Liver (tissue), 9 donors: Measurements from ENCODE around the gene SLC24A3. TPM values are rescaled to one million over a fixed set of nuclear protein-coding genes. Genes with fewer than 3 reads are reported as not detected.

Experiments
- DNase-seq: peaks from one replicate; pipeline ENCODE4 v3.0.0-alpha.2; 2017; ENCODE audit warnings: low spot score
- H3K27ac ChIP-seq, 2 donors: one replicate each; pipeline ENCODE4 v1.7.0; 2013; ENCODE audit warnings: inconsistent platforms in 2 of 2, low read length in 2 of 2, control low read depth in 1 of 2, low read depth in 1 of 2, mild to moderate bottlenecking in 1 of 2
- H3K27me3 ChIP-seq, 4 donors: one replicate each; pipeline versions ENCODE4 v1.6.1 to v1.7.0; 2013; ENCODE audit warnings: low read length in 3 of 4, inconsistent platforms in 1 of 4, mild to moderate bottlenecking in 1 of 4, moderate library complexity in 1 of 4; ENCODE audit not compliant: control insufficient read depth in 4 of 4, insufficient read depth in 4 of 4
- H3K36me3 ChIP-seq, 4 donors: one replicate each; pipeline versions ENCODE4 v1.6.1 to v1.7.0; 2013; ENCODE audit warnings: low read length in 3 of 4, mild to moderate bottlenecking in 3 of 4, low read depth in 1 of 4, moderate library complexity in 1 of 4; ENCODE audit not compliant: control insufficient read depth in 4 of 4, insufficient read depth in 3 of 4
- H3K4me1 ChIP-seq, 4 donors: one replicate each; pipeline versions ENCODE4 v1.6.1 to v1.7.0; 2013; ENCODE audit warnings: low read length in 3 of 4, mild to moderate bottlenecking in 3 of 4, moderate library complexity in 1 of 4; ENCODE audit not compliant: control insufficient read depth in 4 of 4, insufficient read depth in 4 of 4
- H3K4me3 ChIP-seq, 3 donors: one replicate each; pipeline versions ENCODE4 v1.6.1 to v1.7.0; 2013; ENCODE audit warnings: low read length in 3 of 3, control low read depth in 1 of 3, low read depth in 1 of 3, mild to moderate bottlenecking in 1 of 3
- H3K9ac ChIP-seq, 2 donors: one replicate each; pipeline ENCODE4 v1.7.0; 2013; ENCODE audit warnings: low read length in 2 of 2, mild to moderate bottlenecking in 2 of 2, moderate library complexity in 2 of 2, control low read depth in 1 of 2, low read depth in 1 of 2
- H3K9me3 ChIP-seq, 4 donors: one replicate each; pipeline versions ENCODE4 v1.6.1 to v1.7.0; 2013; ENCODE audit warnings: low read length in 3 of 4; ENCODE audit not compliant: control insufficient read depth in 4 of 4
- CTCF ChIP-seq: fragments of 150-350 bp; IDR thresholded peaks from 2 replicates; pipeline ENCODE4 v1.5.1; 2017; ENCODE audit warnings: improper control_type of control experiment, low read depth, low read length; ENCODE audit not compliant: missing input control
- EGR1 ChIP-seq, 2 donors: IDR thresholded peaks; 2 replicates each; pipeline ENCODE4 v1.6.1; 2016 to 2018; ENCODE audit warnings: antibody characterized with exemption in 2 of 2, low read depth in 2 of 2
- FOXA1 ChIP-seq: IDR thresholded peaks from 2 replicates; pipeline ENCODE4 v1.6.1; 2016; ENCODE audit warnings: antibody characterized with exemption
- FOXA2 ChIP-seq: IDR thresholded peaks from 2 replicates; pipeline ENCODE4 v1.6.1; 2016; ENCODE audit warnings: antibody characterized with exemption
- GABPA ChIP-seq, 2 donors: IDR thresholded peaks in 1 of 2; conservative IDR thresholded peaks in 1 of 2; 2 replicates each; pipeline ENCODE4 v1.6.1; 2016; ENCODE audit warnings: antibody characterized with exemption in 2 of 2, mild to moderate bottlenecking in 1 of 2, moderate library complexity in 1 of 2
- HNF4A ChIP-seq, 2 donors: conservative IDR thresholded peaks; 2 replicates each; pipeline ENCODE4 v1.6.1; 2016; ENCODE audit warnings: antibody characterized with exemption in 2 of 2, mild to moderate bottlenecking in 2 of 2
- HNF4G ChIP-seq: IDR thresholded peaks from 2 replicates; pipeline ENCODE4 v1.6.1; 2016; ENCODE audit warnings: antibody characterized with exemption
- JUND ChIP-seq, 2 donors: IDR thresholded peaks; 2 replicates each; pipeline ENCODE4 v1.6.1; 2016; ENCODE audit warnings: antibody characterized with exemption in 2 of 2
- RAD21 ChIP-seq, 2 donors: IDR thresholded peaks; 2 replicates each; pipeline ENCODE4 v1.6.1; 2016; ENCODE audit warnings: antibody characterized with exemption in 2 of 2, mild to moderate bottlenecking in 2 of 2
- REST ChIP-seq: IDR thresholded peaks from 2 replicates; pipeline ENCODE4 v1.6.1; 2016; ENCODE audit warnings: antibody characterized with exemption, mild to moderate bottlenecking
- SP1 ChIP-seq: IDR thresholded peaks from 2 replicates; pipeline ENCODE4 v1.6.1; 2018; ENCODE audit warnings: antibody characterized with exemption, mild to moderate bottlenecking
- TAF1 ChIP-seq: conservative IDR thresholded peaks from 2 replicates; pipeline ENCODE4 v1.6.1; 2016; ENCODE audit warnings: antibody characterized with exemption, mild to moderate bottlenecking
- YY1 ChIP-seq: IDR thresholded peaks from 2 replicates; pipeline ENCODE4 v1.6.1; 2016; ENCODE audit warnings: antibody characterized with exemption, mild to moderate bottlenecking
- ZBTB33 ChIP-seq: IDR thresholded peaks from 2 replicates; pipeline ENCODE4 v1.6.1; 2016; ENCODE audit warnings: antibody characterized with exemption
- WGBS: extraction: QIAGEN DNeasy Blood & Tissue Kit; methylation state at CpG from one replicate; pipeline ENCODE4 v1.1.7; 2013; 5-methylcytosine and 5-hydroxymethylcytosine counted together
- polyA plus RNA-seq, 2 donors: library from polyadenylated mRNA; stranded (reverse) in 1 of 2; unstranded in 1 of 2; fragments of 200-250 nt in 1 of 2; fragments of >200 nt in 1 of 2; fragmentation: Nextera tagmentation in 1 of 2; extraction: Ambion mirVana in 1 of 2; gene quantifications; one replicate each; pipeline versions ENCODE4 v1.2.1 to v1.2.3, GENCODE V29; 2013 to 2015
- total RNA-seq, 2 donors: library from RNA; depleted of rRNA; stranded (reverse); fragments of >200 nt; gene quantifications; one replicate each; pipeline ENCODE4 v1.2.3, GENCODE V29; 2014
- donor health status: healthy.
- donor health status: healthy.
- donor health status: healthy.
- donor health status: healthy.
- donor health status: healthy.

The SLC24A3 gene
- total and polyA plus RNA-seq, 4 donors, result 0.28 to 1.8 (median 0.46) TPM

GRCh38 chr20:19602675-19603375 is 390.4 kb downstream of the SLC24A3 start:
- Histone ChIP-seq H3K27me3 (no peaks in the 10 kb centered on the region), H3K9me3 (no peaks in the 10 kb centered on the region), H3K27ac (no peak overlapping the region), H3K9ac (no peak overlapping the region), H3K36me3 (no peaks in the 10 kb centered on the region), H3K4me3 (no peak overlapping the region), H3K4me1 (no peaks in the 10 kb centered on the region)
- no peak for DNase-seq
- WGBS, result 73% methylated on average over 9 of the region's 9 CpGs
- TF ChIP-seq ZBTB33, result no peak
- TF ChIP-seq CTCF, result no peak
- no peak for TF ChIP-seq FOXA1
- no peak for TF ChIP-seq JUND (IDR thresholded peaks at IDR 0.05)
- TF ChIP-seq SP1, result no peak
- no peak for TF ChIP-seq HNF4G
- no peak for TF ChIP-seq HNF4A (conservative IDR thresholded peaks at IDR 0.05)
- TF ChIP-seq EGR1 (IDR thresholded peaks at IDR 0.05; ENCODE audit: low read depth in 2 of 2), result no peak
- no peak for TF ChIP-seq TAF1

GRCh38 chr20:19603376-19603750 is 390.9 kb downstream of the SLC24A3 start:
- no peak for TF ChIP-seq RAD21 (IDR thresholded peaks at IDR 0.05)
- TF ChIP-seq FOXA2, result no peak
- DNase-seq, result no peak
- WGBS, result 55% methylated on average over 6 of the region's 6 CpGs
- no peak overlapping the region for H3K27ac ChIP-seq
- no peaks in the 10 kb centered on the region for H3K36me3 ChIP-seq
- H3K27me3 ChIP-seq, result no peaks in the 10 kb centered on the region
- H3K4me1 ChIP-seq, result no peaks in the 10 kb centered on the region
- no peak overlapping the region for H3K9ac ChIP-seq
- H3K9me3 ChIP-seq, result no peaks in the 10 kb centered on the region
- H3K4me3 ChIP-seq, result no peak overlapping the region

- H3K4me1 ChIP-seq, result no peaks in the 10 kb centered on the region
- no peak for DNase-seq
- H3K36me3 ChIP-seq, result no peaks in the 10 kb centered on the region
- no peak overlapping the region for H3K4me3 ChIP-seq
- no peaks in the 10 kb centered on the region for H3K27me3 ChIP-seq
- no peaks in the 10 kb centered on the region for H3K9me3 ChIP-seq
- H3K27ac ChIP-seq, result no peak overlapping the region
- no peak overlapping the region for H3K9ac ChIP-seq
- WGBS, result 77% methylated on average over 1 of the region's 1 CpG
- TF ChIP-seq REST (no peak), GABPA (IDR thresholded peaks at IDR 0.05 in 1 of 2, conservative IDR thresholded peaks at IDR 0.05 in 1 of 2) (no peak), FOXA2 (no peak), CTCF (no peak), ZBTB33 (no peak), YY1 (no peak), EGR1 (IDR thresholded peaks at IDR 0.05; ENCODE audit: low read depth in 2 of 2) (no peak)
These were observed 393.5 kb downstream of the SLC24A3 start for GRCh38 chr20:19605786-19606485.
